ENCODE measurements around the gene IZUMO1R. TPM values are rescaled to one million over a fixed set of nuclear protein-coding genes. Genes with fewer than 3 reads are reported as not detected.

IZUMO1R gene
- total and polyA plus RNA-seq, 2 donors (not counting 1 experiment from before 2014, with no cell fraction given) = not detected

DNA sequence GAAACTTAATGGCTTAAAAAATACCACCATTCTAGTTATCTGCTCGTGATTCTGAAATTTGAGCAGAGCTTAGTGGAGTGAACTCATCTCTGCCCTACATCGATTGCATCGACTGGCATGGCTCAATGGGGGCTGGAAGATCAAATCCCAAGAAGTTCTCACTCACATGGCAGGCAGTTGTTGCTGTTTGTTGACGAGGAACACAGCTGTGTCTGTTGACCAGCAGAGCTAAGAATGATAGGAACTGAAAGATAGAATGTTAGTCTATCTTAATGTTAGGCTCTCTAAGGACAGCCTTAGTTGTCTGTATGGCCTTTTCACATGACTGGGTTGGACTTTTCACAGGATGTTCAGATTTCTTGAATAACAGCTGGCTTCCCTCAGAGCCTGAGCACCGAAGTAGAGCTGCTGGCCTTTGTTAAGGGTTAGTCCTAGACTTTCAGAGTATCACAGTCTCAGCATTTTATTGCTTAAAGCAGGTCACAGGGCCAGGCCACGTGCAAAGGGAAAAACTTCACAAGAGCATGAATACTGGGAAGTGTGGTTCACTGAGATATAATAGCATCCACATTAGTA is 31.6 kb upstream of the IZUMO1R start:
- POLR2A ChIA-PET = no interaction called here
- Histone ChIP-seq H3K4me3 (ENCODE audit: control extremely low read depth in 1 of 5, extremely low read depth in 1 of 5, insufficient read depth in 1 of 5, low read depth in 2 of 5, low read length in 4 of 5) (no peak overlapping the region), H3K27ac (ENCODE audit: low read length in 2 of 2) (no peak overlapping the region), H4K20me1 (ENCODE audit: control insufficient read depth, insufficient read depth, low read length, poor library complexity, severe bottlenecking) (no peaks in the 10 kb centered on the region), H3K79me2 (ENCODE audit: control insufficient read depth, insufficient read depth, low read length) (no peaks in the 10 kb centered on the region), H3K9me3 (ENCODE audit: control extremely low read depth in 1 of 3, control insufficient read depth in 2 of 3, insufficient read depth in 1 of 3, low read length in 2 of 3) (no peaks in the 10 kb centered on the region), H3K9ac (ENCODE audit: low read length) (no peak overlapping the region), H2AFZ (ENCODE audit: insufficient read depth, low read depth, low read length, poor library complexity, severe bottlenecking) (no peak overlapping the region), H3K4me1 (ENCODE audit: control insufficient read depth in 2 of 2, insufficient read depth in 2 of 2, low read length in 2 of 2) (no peaks in the 10 kb centered on the region), H3K4me2 (replicated peaks; ENCODE audit: low read depth, low read length, poor library complexity, severe bottlenecking) (no peak overlapping the region), H3K36me3 (replicated peaks in 1 of 2; ENCODE audit: control extremely low read depth in 1 of 2, control insufficient read depth in 1 of 2, extremely low read depth in 1 of 2, insufficient read depth in 2 of 2, low read length in 1 of 2) (no peaks in the 10 kb centered on the region), H3K27me3 (replicated peaks in 1 of 4; ENCODE audit: control extremely low read depth in 1 of 4, control insufficient read depth in 3 of 4, insufficient read depth in 4 of 4, low read length in 3 of 4) (no peaks in the 10 kb centered on the region)
- H3K4me1 Mint-ChIP-seq = no peaks in the 10 kb centered on the region
- no peak overlapping the region for H3K27ac Mint-ChIP-seq
- intact Hi-C loops (cut with micrococcal nuclease) = no loop called here
- no peak overlapping the region for H3K4me3 Mint-ChIP-seq
- ATAC-seq (ENCODE audit: low read depth) = no peak
- no peaks in the 10 kb centered on the region for H3K27me3 Mint-ChIP-seq
- 77% methylated on average over 4 of the region's 6 CpGs for WGBS (ENCODE audit: insufficient coverage)
- CTCF ChIA-PET = no interaction called here
- peaks cover under 1% of the 10 kb centered on the region for H3K9me3 Mint-ChIP-seq (ENCODE audit: insufficient read depth)
- no peak for TF ChIP-seq EZH2 (IDR thresholded peaks at IDR 0.05; ENCODE audit: borderline replicate concordance, insufficient read depth, low read depth, low read length, poor library complexity, severe bottlenecking)
- TF ChIP-seq, protein P1, sequence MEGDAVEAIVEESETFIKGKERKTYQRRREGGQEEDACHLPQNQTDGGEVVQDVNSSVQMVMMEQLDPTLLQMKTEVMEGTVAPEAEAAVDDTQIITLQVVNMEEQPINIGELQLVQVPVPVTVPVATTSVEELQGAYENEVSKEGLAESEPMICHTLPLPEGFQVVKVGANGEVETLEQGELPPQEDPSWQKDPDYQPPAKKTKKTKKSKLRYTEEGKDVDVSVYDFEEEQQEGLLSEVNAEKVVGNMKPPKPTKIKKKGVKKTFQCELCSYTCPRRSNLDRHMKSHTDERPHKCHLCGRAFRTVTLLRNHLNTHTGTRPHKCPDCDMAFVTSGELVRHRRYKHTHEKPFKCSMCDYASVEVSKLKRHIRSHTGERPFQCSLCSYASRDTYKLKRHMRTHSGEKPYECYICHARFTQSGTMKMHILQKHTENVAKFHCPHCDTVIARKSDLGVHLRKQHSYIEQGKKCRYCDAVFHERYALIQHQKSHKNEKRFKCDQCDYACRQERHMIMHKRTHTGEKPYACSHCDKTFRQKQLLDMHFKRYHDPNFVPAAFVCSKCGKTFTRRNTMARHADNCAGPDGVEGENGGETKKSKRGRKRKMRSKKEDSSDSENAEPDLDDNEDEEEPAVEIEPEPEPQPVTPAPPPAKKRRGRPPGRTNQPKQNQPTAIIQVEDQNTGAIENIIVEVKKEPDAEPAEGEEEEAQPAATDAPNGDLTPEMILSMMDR (IDR thresholded peaks at IDR 0.05) = no peak
- DNase-seq = no peak

DNA sequence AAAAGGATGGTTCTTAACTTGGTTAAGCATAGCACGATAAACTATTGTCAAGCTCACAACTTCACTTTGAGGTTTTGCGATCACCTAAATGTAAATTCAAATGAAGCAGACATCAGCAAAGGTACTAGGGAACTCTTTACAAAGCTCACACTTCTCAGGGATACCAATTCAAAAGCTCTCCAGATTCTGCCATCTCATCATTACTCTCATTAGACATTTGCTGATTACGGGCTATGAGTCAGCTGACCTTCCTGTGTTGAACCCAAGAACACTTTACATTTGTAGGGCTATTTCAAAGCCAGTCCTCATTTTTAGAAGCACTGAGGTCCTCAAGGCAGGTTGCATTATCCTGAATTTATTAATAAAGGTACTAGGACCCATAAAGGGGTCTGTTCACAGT is 28.4 kb upstream of the IZUMO1R start:
- intact Hi-C loops (cut with micrococcal nuclease) = no loop called here
- no peaks in the 10 kb centered on the region for H3K27me3 Mint-ChIP-seq
- Histone ChIP-seq H3K4me2 (replicated peaks; ENCODE audit: low read depth, low read length, poor library complexity, severe bottlenecking) (no peak overlapping the region), H4K20me1 (ENCODE audit: control insufficient read depth, insufficient read depth, low read length, poor library complexity, severe bottlenecking) (no peaks in the 10 kb centered on the region), H3K36me3 (replicated peaks in 1 of 2; ENCODE audit: control extremely low read depth in 1 of 2, control insufficient read depth in 1 of 2, extremely low read depth in 1 of 2, insufficient read depth in 2 of 2, low read length in 1 of 2) (no peaks in the 10 kb centered on the region), H3K9ac (ENCODE audit: low read length) (no peak overlapping the region), H2AFZ (ENCODE audit: insufficient read depth, low read depth, low read length, poor library complexity, severe bottlenecking) (no peak overlapping the region), H3K4me3 (ENCODE audit: control extremely low read depth in 1 of 5, extremely low read depth in 1 of 5, insufficient read depth in 1 of 5, low read depth in 2 of 5, low read length in 4 of 5) (no peak overlapping the region), H3K27me3 (replicated peaks in 1 of 4; ENCODE audit: control extremely low read depth in 1 of 4, control insufficient read depth in 3 of 4, insufficient read depth in 4 of 4, low read length in 3 of 4) (no peaks in the 10 kb centered on the region), H3K9me3 (ENCODE audit: control extremely low read depth in 1 of 3, control insufficient read depth in 2 of 3, insufficient read depth in 1 of 3, low read length in 2 of 3) (no peaks in the 10 kb centered on the region), H3K4me1 (ENCODE audit: control insufficient read depth in 2 of 2, insufficient read depth in 2 of 2, low read length in 2 of 2) (no peaks in the 10 kb centered on the region), H3K27ac (ENCODE audit: low read length in 2 of 2) (no peak overlapping the region), H3K79me2 (ENCODE audit: control insufficient read depth, insufficient read depth, low read length) (no peaks in the 10 kb centered on the region)
- ChIA-PET CTCF (no interaction called here), POLR2A (no interaction called here)
- WGBS (ENCODE audit: insufficient coverage) = 95% methylated on average over 3 of the region's 3 CpGs
- no peak overlapping the region for H3K4me3 Mint-ChIP-seq
- ATAC-seq (ENCODE audit: low read depth) (no peak), DNase-seq (no peak)
- H3K9me3 Mint-ChIP-seq (ENCODE audit: insufficient read depth) = no peaks in the 10 kb centered on the region
- H3K27ac Mint-ChIP-seq = no peak overlapping the region
- TF ChIP-seq, protein P1 (IDR thresholded peaks at IDR 0.05) = no peak
- no peak for TF ChIP-seq EZH2 (IDR thresholded peaks at IDR 0.05; ENCODE audit: borderline replicate concordance, insufficient read depth, low read depth, low read length, poor library complexity, severe bottlenecking)
- no peaks in the 10 kb centered on the region for H3K4me1 Mint-ChIP-seq

All from B cell (primary cell).